Left hindlimb (tissue), 1 donor: Measurements from ENCODE around the gene PRAC2.

Experiments
- DNase-seq: peaks from one replicate; pipeline ENCODE4 v3.0.0-alpha.2; 2018

Gene PRAC2

DNA sequence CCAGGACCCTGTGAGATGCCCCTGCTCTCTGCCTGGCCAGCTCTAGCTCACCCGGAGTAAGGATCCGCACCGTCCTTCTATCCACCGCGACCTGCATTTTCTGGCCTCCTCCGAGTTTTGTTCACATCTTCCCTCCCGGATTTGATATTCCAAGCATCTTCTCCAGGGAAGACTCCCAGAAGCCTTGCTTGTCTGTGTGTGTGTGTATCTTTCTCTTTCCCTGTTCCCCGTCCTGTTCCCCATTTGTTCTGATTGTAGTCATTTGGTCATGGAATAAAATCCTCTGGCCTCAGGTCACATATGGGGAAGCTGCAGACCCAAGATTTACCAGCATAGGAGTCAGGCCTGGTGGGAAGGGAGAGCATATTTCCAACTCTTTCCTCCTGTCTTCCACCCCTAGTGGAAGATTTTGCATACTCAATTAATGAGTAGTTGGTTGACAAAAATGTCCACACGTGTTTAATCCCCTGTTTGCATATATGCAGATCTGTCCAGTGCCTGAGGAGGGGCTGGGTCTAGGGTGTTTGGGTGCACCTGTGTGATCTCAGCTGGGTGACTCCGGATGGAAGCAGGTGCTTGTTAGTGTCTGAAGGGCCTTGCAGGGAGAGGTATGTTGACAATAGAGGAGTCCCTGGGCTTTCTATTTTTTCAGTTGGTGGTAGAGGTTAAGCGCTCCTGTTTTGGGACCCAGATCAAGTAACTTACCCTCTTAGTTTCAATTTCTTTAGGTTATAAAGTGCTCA lies 2.5 kb upstream of the PRAC2 start:
- no peak for DNase-seq

DNA sequence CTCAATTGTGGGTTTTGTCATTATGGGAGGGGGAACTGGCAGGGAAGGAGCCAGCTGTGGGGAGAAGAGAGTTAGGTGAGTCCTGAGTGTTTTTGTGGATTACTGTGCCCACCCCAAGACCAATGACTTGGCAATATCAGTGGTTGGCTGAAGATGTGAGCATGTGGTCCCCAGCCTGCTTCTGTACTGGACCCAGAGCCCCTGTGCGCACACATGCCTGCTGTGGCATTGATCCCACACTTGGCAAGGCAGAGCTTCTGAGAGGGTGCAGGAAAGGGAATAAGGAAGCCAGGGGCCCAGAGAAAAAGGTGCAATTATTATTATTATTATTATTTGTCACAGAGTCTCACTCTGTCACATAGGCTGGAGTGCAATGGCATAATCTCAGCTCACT lies 2.0 kb upstream of the PRAC2 start:
- DNase-seq, result no peak

- no peak for DNase-seq
These were observed 631 bp upstream of the PRAC2 start, which contains the start of gene PRAC1 for GRCh38 chr17:48722201-48722907. PRAC1 (minus strand) TSS chr17:48722518; CDS start chr17:48722392, 126 bp downstream.

DNA sequence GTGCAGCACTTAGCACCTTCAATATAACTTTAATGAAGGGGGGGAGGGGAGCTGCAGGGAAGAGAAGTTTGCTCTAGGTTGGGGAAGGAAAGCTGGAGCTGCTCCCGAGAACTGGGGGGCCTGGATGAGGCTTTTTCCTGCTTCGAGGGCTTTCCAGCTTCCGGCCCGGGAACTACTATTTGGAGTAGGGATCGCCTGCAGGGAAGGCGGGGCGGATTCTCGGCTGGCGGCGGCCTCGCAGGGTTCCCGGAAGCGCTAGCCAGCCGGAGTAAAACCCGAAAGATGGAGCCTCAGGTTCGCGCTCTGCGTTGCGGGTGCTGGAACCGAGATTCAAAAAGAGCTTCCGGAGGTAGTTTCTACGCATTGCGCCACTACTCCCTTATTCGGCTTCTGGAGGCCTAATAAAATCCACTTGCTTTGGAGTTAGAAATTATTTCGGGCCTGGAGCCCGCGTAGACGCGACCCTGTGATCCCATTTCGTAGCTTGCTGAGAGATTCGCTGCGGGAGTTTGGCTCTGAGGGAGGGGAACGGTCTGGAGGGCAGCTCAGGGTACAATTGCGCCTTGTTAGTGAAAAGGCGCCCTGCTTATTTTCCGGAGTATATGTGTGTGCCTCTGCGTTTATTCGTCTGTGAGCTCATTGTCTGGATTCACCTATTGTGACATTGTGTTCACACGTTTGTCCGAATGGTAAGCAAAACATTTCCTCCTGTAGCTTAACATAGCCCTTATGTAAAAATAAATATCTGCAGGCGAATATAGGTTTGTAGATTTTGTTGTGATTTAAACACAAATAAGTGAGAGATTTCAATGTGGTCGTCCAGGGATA lies 652 bp downstream of the PRAC2 start:
- DNase-seq, result peak; percentile 49

DNA sequence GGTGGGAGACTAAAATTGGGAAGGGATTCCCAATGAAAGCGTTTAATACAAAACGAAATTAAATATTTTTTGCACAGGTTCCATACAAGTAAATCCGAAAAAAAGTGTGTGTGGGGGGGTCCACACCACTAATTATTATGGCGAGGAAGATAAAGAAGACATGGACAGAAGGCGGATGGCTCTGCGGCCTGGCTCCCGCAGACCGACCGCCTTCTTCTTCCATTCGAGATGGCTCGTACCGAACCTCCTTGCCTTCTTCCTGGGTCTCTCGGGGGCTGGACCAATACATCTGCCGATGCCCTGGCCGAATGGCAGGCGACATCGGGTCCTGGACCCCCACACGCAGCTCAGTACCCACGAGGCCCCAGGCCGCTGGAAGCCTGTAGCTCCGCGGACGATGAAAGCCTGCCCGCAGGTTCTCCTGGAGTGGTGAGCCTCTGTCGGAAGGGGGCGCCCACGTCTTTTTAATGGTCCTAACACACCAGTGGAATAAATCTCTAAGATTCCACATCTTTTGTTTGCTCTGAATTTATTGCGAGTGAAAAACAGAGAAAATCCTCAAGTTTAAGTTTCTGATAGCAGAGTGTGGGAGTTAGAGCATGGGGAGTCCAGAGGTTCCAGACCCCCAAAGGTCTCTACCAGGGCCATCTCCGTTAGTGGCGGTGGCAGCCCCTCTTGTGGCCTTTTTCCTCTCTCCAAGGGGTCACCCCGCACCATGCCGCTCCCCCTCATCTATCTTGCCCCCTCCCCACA lies 1.4 kb downstream of the PRAC2 start:
- DNase-seq, result peak; percentile 88

- DNase-seq, result no peak
These were observed 2.0 kb downstream of the PRAC2 start for GRCh38 chr17:48725004-48725287.

- DNase-seq, result no peak
These were observed 2.5 kb downstream of the PRAC2 start for GRCh38 chr17:48725288-48726064.

DNA sequence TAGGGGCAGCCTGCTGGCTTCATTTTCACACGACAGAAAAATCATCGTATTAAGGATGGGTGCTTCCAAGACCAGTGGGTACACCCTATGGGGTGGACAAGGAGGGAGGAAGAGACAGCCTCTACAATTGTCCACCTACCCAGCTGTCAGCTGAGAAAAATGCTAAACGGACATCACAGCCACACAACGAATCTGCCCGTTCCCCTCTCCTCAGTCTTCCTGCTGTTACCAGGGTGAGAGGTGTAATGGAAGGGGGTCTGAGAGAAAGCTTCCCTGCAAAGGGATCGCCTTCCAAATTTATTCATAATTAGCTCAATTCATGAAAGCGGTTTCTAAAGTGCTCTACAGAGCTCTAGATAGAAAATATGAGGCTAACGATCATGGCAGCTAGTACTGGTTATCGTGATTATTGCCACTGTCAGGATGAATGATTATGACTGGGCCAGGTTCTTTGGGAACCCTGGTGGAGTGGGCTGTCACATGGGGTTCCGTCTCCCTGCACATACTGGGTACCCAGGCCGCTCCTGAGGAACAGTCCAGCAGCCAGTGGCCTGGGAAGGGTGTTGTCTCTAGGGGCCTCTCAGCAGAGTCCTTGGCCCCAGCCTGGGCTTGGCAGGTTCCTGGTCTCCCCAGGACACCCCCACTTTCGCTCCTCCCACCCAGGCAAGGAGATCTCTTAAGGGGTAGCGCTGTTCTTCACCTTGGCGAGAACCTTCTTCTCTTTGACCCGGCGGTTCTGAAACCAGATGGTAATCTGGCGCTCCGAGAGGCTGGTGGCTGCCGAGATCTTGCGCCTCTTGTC lies 3.3 kb downstream of the PRAC2 start:
- no peak for DNase-seq

DNA sequence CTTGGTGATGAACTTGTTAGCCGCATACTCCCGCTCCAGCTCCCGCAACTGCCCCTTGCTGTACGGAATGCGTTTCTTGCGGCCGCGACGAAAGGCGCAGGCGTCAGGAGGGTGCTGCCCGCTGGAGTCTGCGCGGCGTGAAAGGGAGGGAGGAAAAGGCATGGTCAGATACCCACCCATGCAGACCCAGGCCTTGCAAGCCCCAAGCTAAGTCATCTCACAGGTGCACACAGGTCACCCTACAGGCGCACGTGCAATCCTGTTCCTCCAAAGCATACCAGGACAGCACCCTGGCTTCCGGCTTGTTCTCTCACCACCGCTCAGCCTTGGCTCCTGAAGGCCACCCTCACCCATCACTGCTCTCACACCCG lies 3.9 kb downstream of the PRAC2 start:
- DNase-seq, result no peak

GRCh38 chr17:48727415-48728175 lies 4.6 kb downstream of the PRAC2 start:
- DNase-seq, result no peak

DNA sequence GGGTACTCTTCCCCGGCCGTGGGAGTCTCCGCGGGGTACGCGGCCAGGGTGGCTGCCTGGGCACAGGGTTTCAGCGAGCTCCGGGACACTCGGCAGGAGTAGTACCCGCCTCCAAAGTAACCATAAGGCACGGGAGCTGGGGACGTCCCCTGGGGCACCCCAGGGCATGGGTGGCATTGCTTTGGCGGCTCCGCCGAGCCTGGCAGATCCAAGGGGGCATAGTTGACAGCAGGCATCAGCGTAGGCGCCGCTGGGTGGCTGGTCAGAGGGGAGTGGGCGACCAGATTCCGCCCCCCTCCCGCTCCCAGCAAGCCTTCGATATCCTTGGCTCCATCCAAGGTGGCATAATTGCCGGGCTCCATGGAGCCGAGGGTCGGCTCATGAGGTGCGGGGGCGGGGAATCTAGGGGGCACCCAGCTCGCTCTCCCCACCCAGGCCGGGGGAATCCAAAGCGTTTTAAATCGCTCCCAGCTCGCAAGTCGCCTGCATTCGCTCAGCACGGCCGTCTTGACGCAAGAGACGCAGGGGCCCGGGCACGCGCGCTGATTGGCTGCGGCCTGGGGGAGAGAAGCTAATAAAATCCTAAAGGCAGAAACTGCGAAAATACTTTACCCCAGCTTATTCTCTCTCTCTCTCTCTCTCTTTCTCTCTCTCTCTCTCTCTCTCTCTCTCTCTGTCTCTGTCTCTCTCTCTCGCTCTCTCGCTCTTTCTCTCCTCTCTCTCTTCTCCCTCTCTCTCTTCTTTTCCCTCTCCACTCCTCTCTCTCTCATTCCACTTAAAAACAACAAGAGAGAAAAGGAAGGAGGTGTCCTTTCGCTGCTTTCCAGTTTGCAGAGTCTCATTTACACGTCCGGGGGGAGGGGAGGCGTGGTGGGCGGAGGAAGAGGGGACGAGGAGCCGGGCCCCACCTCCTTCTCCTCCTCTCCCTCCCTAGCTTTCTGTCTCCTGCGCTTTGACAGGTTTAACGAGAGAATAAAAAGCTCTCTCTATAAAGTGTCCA lies 5.5 kb downstream of the PRAC2 start, which contains the start of gene HOXB13:
Gene HOXB13, minus strand, starts transcription at position 519 of the 1,000 bp plus-strand sequence. Its CDS starts 157 bp downstream, at position 362.
- no peak for DNase-seq

DNA sequence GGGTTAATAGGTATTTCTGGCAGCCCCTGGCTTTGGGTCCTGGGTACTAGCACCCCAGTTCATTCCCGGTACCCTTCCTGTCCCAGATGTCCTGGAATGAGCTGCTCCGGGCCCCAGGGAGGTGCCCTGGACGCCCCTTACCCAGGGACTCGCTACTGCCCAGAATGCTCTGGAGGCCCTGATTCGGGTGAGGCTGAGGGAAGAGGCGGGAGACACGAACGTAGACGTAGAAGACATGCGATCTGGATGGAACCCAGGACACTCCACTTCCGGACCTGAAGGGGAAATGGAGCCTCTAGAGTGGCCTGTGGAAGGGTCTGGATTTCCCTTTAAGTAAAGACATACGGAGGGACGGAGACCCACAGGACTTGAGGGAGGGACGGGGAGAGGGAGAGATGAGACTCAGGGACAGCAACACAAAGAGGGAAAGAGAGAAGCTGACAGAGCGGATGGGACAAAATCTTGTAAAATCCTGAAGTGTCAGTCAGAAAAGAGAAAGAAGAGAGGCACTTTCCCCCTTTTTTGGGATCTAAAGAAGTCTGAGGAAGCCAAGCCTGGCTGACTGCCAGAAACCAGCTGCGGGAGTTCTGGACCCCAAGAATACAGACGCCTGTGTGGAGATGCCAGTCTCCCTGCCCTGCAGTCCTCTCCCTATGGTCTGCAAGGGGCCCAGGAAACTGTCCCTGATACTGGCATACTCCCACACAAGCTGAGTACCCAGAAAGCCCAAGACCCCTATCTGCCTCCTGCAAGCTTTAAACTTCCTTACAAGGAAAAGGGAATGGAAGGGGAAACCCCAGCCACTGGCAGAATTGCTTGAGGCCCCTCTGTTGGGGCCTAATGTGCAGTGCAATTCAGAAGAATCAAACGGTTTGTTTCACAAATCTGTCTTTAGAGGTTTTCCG lies 6.6 kb downstream of the PRAC2 start:
- DNase-seq, result no peak

GRCh38 chr17:48730240-48730550 lies 7.2 kb downstream of the PRAC2 start:
- DNase-seq, result no peak

DNA sequence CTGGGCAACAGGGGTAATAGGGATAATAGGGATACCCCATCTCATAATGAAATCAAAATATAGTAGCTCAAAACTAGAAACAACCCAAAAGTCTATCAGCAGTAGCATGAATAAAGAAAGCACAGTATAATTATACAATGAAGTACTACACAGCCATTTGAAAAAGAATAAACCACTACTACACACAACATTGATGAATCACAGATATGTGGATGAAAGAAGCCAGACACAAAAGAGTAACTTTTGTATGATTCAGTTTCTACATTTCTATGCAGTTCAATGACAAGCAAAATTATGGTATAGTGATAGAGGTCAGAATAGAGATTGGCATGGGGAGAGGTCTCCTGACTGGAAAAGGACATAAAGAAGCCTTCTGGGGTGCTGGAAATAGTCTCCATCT lies 8.4 kb downstream of the PRAC2 start:
- DNase-seq, result no peak

DNA sequence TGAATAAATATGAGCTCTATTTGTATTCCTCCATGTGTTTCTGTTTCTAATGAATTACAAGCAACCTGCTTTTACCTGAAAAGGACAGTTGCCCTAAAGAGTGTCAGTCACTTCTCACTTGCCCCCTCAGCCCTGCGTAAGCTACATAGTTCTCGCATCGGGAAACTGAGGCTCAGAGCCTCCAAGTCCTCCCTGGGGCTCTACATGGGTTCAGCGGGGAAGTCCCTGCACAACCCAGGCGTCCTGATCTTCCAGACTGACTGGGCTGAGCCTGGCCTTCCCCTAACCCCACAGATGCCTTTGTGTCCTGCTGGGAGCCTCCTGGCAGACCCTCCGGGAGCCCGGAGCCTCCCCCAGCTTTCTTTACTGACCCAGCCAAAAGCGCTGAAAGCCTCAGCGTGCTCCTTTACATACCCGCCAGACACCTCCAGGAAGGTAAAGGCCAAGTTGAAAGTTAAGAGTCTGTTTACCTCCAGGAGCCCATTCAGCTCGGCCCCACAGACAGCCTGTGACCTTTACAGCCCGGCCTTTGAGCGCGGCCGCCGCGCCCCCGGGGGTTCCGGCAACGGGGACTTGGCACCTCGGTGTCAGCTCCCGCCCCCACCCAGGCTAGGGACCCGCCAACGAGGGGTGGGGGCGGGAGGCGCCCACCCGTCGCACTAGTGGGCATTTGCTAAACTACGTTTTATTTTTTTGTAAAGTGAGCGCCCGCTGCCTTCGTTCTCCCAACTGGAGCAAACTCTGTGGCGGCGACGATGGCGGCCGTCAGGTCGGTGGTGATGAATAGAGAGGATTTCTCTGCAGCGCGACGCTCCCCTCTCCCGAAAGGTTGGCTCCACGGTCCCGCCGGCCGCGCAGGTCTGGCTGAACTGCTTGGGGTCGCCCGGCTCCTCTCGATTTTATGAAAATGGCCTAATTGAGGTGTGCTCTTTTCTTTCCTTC lies 10.0 kb downstream of the PRAC2 start:
- DNase-seq, result no peak

- DNase-seq, result no peak
These were observed 10.8 kb downstream of the PRAC2 start for GRCh38 chr17:48733632-48734328.
